GM12878 (cell line): ENCODE measurements around the gene ZNF592. TPM values are rescaled to one million over a fixed set of nuclear protein-coding genes. Genes with fewer than 3 reads are reported as not detected.

ENCODE experiments used
- ATAC-seq: fragments of 200-7000 bp; cut with Tn5 transposase; 3 replicates; pipeline ENCODE4 v1.9.1; 2020; ENCODE audit warnings: mild to moderate bottlenecking, moderate library complexity
- BruUV-seq: library from RNA; stranded (reverse); fragments of 400-500 nt; replicated peaks from 2 replicates; lab custom pipeline; 2021; lab: Mats Ljungman, UMichigan
- CTCF ChIA-PET: fragments of 300-600 bp; sonication (Branson Sonifier 250); formaldehyde crosslinking; extraction: SDS; loops from one replicate; lab custom pipeline; 2021; ENCODE audit warnings: inconsistent platforms; lab: Yijun Ruan, JAX
- POLR2A ChIA-PET: fragments of 350-600 bp; formaldehyde crosslinking; extraction: SDS; loops from one replicate; lab custom pipeline; 2021; ENCODE audit warnings: inconsistent platforms; lab: Charles Lee
- RAD21 ChIA-PET: fragments of 300-600 bp; sonication (Branson Sonifier 250); formaldehyde crosslinking; loops from one replicate; lab custom pipeline; 2023; ENCODE audit warnings: antibody characterized with exemption; ENCODE audit not compliant: unreplicated experiment; lab: Charles Lee
- SMC1A ChIA-PET: fragments of 300-600 bp; sonication (Branson Sonifier 250); formaldehyde crosslinking; loops from one replicate; lab custom pipeline; 2023; ENCODE audit not compliant: unreplicated experiment, uncharacterized antibody; lab: Charles Lee
- DNase-seq: peaks from one replicate; pipeline ENCODE4 v3.0.0-alpha.2; 2011; ENCODE audit warnings: low read depth, low spot score
- FAIRE-seq: peaks from 3 replicates; lab custom pipeline; 2011; peaks lifted over from hg19 to GRCh38; lab: Jason Lieb, UNC
- H2AFZ ChIP-seq: 2 replicates; pipeline ENCODE4 v1.6.0; 2011; ENCODE audit warnings: low read depth, low read length, control low read depth; ENCODE audit not compliant: control insufficient read depth
- H3K27ac ChIP-seq: 2 replicates; pipeline ENCODE4 v1.5.1; 2011; ENCODE audit warnings: control low read depth; ENCODE audit not compliant: control insufficient read depth, insufficient read depth
- H3K27me3 ChIP-seq, 2 experiments: replicated peaks in 1 of 2; 2 replicates each; pipeline versions ENCODE4 v1.6.0 to v1.6.1; 2011; ENCODE audit warnings: low read length in 1 of 2; ENCODE audit not compliant: control insufficient read depth in 2 of 2, insufficient read depth in 2 of 2
- H3K36me3 ChIP-seq, 2 experiments: 2 replicates each; pipeline ENCODE4 v1.5.1; 2011; ENCODE audit warnings: low read length in 1 of 2; ENCODE audit not compliant: control insufficient read depth in 2 of 2, insufficient read depth in 2 of 2
- H3K4me1 ChIP-seq: 2 replicates; pipeline ENCODE4 v1.6.1; 2011; ENCODE audit warnings: mild to moderate bottlenecking, low read length, moderate library complexity, mixed read lengths; ENCODE audit not compliant: control insufficient read depth, insufficient read depth
- H3K4me2 ChIP-seq: 2 replicates; pipeline ENCODE4 v1.6.0; 2011; ENCODE audit warnings: control low read depth; ENCODE audit not compliant: control insufficient read depth, insufficient read depth
- H3K4me3 ChIP-seq: fragments of 200-600 bp; sonication (generic); 2 replicates; pipeline ENCODE4 v1.5.1; 2016
- H3K79me2 ChIP-seq: 2 replicates; pipeline ENCODE4 v1.6.0; 2011; ENCODE audit warnings: low read length; ENCODE audit not compliant: control insufficient read depth, insufficient read depth
- H3K9ac ChIP-seq: 2 replicates; pipeline ENCODE4 v1.8.0; 2011; ENCODE audit warnings: low read length, control low read depth, mixed read lengths; ENCODE audit not compliant: control insufficient read depth, insufficient read depth
- H3K9me3 ChIP-seq: replicated peaks from 3 replicates; pipeline ENCODE4 v1.5.1; 2011; ENCODE audit warnings: mild to moderate bottlenecking, low read length; ENCODE audit not compliant: control insufficient read depth, insufficient read depth
- H4K20me1 ChIP-seq: 2 replicates; pipeline ENCODE4 v1.6.0; 2011; ENCODE audit not compliant: control insufficient read depth, insufficient read depth
- BMI1 ChIP-seq: fragments of 450-650 bp; IDR thresholded peaks from 2 replicates; pipeline ENCODE4 v1.6.1; 2016; ENCODE audit warnings: mild to moderate bottlenecking, moderate library complexity, borderline replicate concordance
- CEBPB ChIP-seq, 2 experiments: fragments of 150-350 bp in 1 of 2; IDR thresholded peaks; 2 replicates each; pipeline ENCODE4 v1.6.1; 2012 to 2014; ENCODE audit warnings: low read depth in 2 of 2, low read length in 2 of 2, borderline replicate concordance in 1 of 2, inconsistent platforms in 1 of 2
- E2F4 ChIP-seq: IDR thresholded peaks from 2 replicates; pipeline ENCODE4 v1.6.1; 2012; ENCODE audit warnings: low read depth, low read length, improper control_type of control experiment
- EGR1 ChIP-seq, 2 experiments: IDR thresholded peaks; 1 replicate in 1 of 2; 2 replicates in 1 of 2; pipeline ENCODE4 v1.6.1; 2011 to 2012; ENCODE audit warnings: low read depth in 2 of 2, low read length in 2 of 2, borderline replicate concordance in 1 of 2, mild to moderate bottlenecking in 1 of 2, moderate library complexity in 1 of 2
- FOXK2 ChIP-seq: fragments of 450-650 bp; IDR thresholded peaks from 2 replicates; pipeline ENCODE4 v1.6.1; 2017; ENCODE audit warnings: mild to moderate bottlenecking, moderate library complexity
- HDAC6 ChIP-seq: fragments of 200-600 bp; sonication (generic); IDR thresholded peaks from one replicate; pipeline ENCODE4 v1.8.0; 2017; ENCODE audit warnings: antibody characterized with exemption; ENCODE audit not compliant: unreplicated experiment
- IRF3 ChIP-seq: fragments of 450-650 bp; IDR thresholded peaks from 2 replicates; pipeline ENCODE4 v1.6.1; 2014; ENCODE audit warnings: mild to moderate bottlenecking
- PAX5 ChIP-seq: IDR thresholded peaks from 2 replicates; pipeline ENCODE4 v1.6.1; 2011; ENCODE audit warnings: low read depth, low read length, borderline replicate concordance
- PKNOX1 ChIP-seq: fragments of 450-650 bp; IDR thresholded peaks from 2 replicates; pipeline ENCODE4 v1.6.1; 2016; ENCODE audit warnings: mild to moderate bottlenecking
- PML ChIP-seq: IDR thresholded peaks from 2 replicates; pipeline ENCODE4 v1.6.1; 2012; ENCODE audit warnings: low read length, inconsistent platforms
- RFX5 ChIP-seq: IDR thresholded peaks from 2 replicates; pipeline ENCODE4 v1.6.1; 2011; ENCODE audit warnings: low read depth, low read length, improper control_type of control experiment
- SUPT20H ChIP-seq: IDR thresholded peaks from 2 replicates; pipeline ENCODE4 v1.6.1; 2011; ENCODE audit warnings: low read depth, mild to moderate bottlenecking, low read length, moderate library complexity, borderline replicate concordance; ENCODE audit not compliant: control insufficient read depth
- SUZ12 ChIP-seq: fragments of 200-600 bp; sonication (generic); IDR thresholded peaks from one replicate; pipeline ENCODE4 v1.6.1; 2018; ENCODE audit warnings: antibody characterized with exemption, mild to moderate bottlenecking; ENCODE audit not compliant: unreplicated experiment
- TCF3 ChIP-seq: IDR thresholded peaks from 2 replicates; pipeline ENCODE4 v1.6.1; 2012; ENCODE audit warnings: low read depth, mild to moderate bottlenecking, low read length, borderline replicate concordance; ENCODE audit not compliant: insufficient read depth
- WGBS: methylation state at CpG from one replicate; pipeline ENCODE4 v1.1.6; 2016; ENCODE audit warnings: low lambda C conversion rate; ENCODE audit not compliant: insufficient replicate concordance, insufficient coverage; ENCODE audit errors: missing lambda C conversion rate; 5-methylcytosine and 5-hydroxymethylcytosine counted together
- in situ Hi-C: fragments of 300-500 bp; cut with MboI; formaldehyde crosslinking; loops from 9 replicates; pipeline ENCODE4 v1.14.3; 2018; ENCODE audit warnings: mixed read lengths
- intact Hi-C: fragments of 100-400 bp; cut with micrococcal nuclease; formaldehyde crosslinking; loops from one replicate; pipeline ENCODE4 v1.14.2; 2022; ENCODE audit not compliant: unreplicated experiment
- polyA plus RNA-seq, 11 experiments: library from polyadenylated mRNA; depleted of rRNA in 4 of 11; unstranded in 6 of 11; stranded (reverse) in 5 of 11; fragments of >200 nt; fragmentation: Nextera tagmentation in 4 of 11; fragmentation: Illumina TruSeq in 1 of 11; extraction: Ambion mirVana in 4 of 11; extraction: Trizol in 1 of 11; gene quantifications; 1 replicate in 1 of 11; 2 replicates in 10 of 11; pipeline versions ENCODE4 v1.2.1 to v1.2.3, GENCODE V29; 2011 to 2016; ENCODE audit warnings: inconsistent platforms in 2 of 11, missing spikeins in 2 of 11, low read depth in 1 of 11
- total RNA-seq, 4 experiments: library from RNA; depleted of rRNA in 3 of 4; stranded (reverse); fragments of >200 nt in 3 of 4; fragmentation: Illumina TruSeq in 1 of 4; extraction: Trizol in 1 of 4; gene quantifications; 2 replicates each; pipeline versions ENCODE4 v1.2.1 to v1.2.3, GENCODE V29; 2013 to 2021

The ZNF592 gene
- total and polyA plus RNA-seq, 10 of the 15 experiments (the other 5 are each of a cell fraction or from before 2014, with no cell fraction given): 0.95 to 23.7 (median 8.6) TPM

- no peaks in the 10 kb centered on the region for H3K4me1 ChIP-seq
- in situ Hi-C loops: no loop called here
- BruUV-seq: no TSS peak
- DNase-seq: no peak
- CTCF ChIA-PET: interaction anchor here (1.0 to 3.4 kb wide), 3 partner anchors 9 to 29 kb away, joined by 3 to 18 read pairs (median 3); no protein-coding TSS in a partner anchor
- no peak overlapping the region for H3K4me2 ChIP-seq
- TF ChIP-seq TCF3: no peak
- TF ChIP-seq SUPT20H: no peak
- WGBS: 100% methylated on average over 1 of the region's 1 CpG
- POLR2A ChIA-PET: no interaction called here
- no peak for ATAC-seq
- H3K27me3 ChIP-seq: peaks cover 2 to 7% of the 10 kb centered on the region in 2 experiments; a peak in 3 of 4 replicates
- no peaks in the 10 kb centered on the region for H3K36me3 ChIP-seq
- no peak overlapping the region for H2AFZ ChIP-seq
- intact Hi-C loops: no loop called here
- RAD21 ChIA-PET: interaction anchor here (0.6 kb wide), 1 partner anchor 17 kb away, joined by 3 read pairs; no protein-coding TSS in a partner anchor
- no peak overlapping the region for H3K4me3 ChIP-seq
- no peaks in the 10 kb centered on the region for H3K79me2 ChIP-seq
- no peak overlapping the region for H3K27ac ChIP-seq
- H3K9ac ChIP-seq: no peak overlapping the region
- H4K20me1 ChIP-seq: no peaks in the 10 kb centered on the region
- H3K9me3 ChIP-seq: no peaks in the 10 kb centered on the region
- no peak for FAIRE-seq
- SMC1A ChIA-PET: interaction anchor here (1.2 to 2.9 kb wide), 3 partner anchors 9 to 12 kb away, joined by 3 to 7 read pairs (median 5); no protein-coding TSS in a partner anchor
These were observed 88.5 kb downstream of the ZNF592 start for GRCh38 chr15:84836844-84837243.

GRCh38 chr15:84839714-84840113 is 91.3 kb downstream of the ZNF592 start:
- intact Hi-C loops: loop anchor here (10.0 kb wide), 1 partner anchor 205 kb away; no protein-coding TSS in a partner anchor
- H4K20me1 ChIP-seq: no peaks in the 10 kb centered on the region
- CTCF ChIA-PET: no interaction called here
- FAIRE-seq (no peak), ATAC-seq (no peak), DNase-seq (no peak)
- SMC1A ChIA-PET: interaction anchor here (1.3 kb wide), 1 partner anchor 13 kb away, joined by 3 read pairs; no protein-coding TSS in a partner anchor
- H3K27ac ChIP-seq: no peak overlapping the region
- H3K9ac ChIP-seq: no peak overlapping the region
- no peak overlapping the region for H3K4me2 ChIP-seq
- peaks cover 0 to 5% of the 10 kb centered on the region in 2 experiments; a peak in 3 of 4 replicates for H3K27me3 ChIP-seq
- H3K9me3 ChIP-seq: no peaks in the 10 kb centered on the region
- no peaks in the 10 kb centered on the region for H3K4me1 ChIP-seq
- WGBS: 82% methylated on average over 23 of the region's 23 CpGs
- H3K4me3 ChIP-seq: no peak overlapping the region
- no TSS peak for BruUV-seq
- POLR2A ChIA-PET: no interaction called here
- H2AFZ ChIP-seq: no peak overlapping the region
- RAD21 ChIA-PET: no interaction called here
- no peaks in the 10 kb centered on the region for H3K79me2 ChIP-seq
- H3K36me3 ChIP-seq: no peaks in the 10 kb centered on the region
- in situ Hi-C loops: no loop called here
- TF ChIP-seq PAX5 (no peak), HDAC6 (no peak), EGR1 (IDR thresholded peaks at IDR 0.05; ENCODE audit: borderline replicate concordance in 1 of 2, low read depth in 2 of 2, low read length in 2 of 2) (no peak), CEBPB (IDR thresholded peaks at IDR 0.05; ENCODE audit: borderline replicate concordance in 1 of 2, low read depth in 2 of 2, low read length in 2 of 2) (no peak), BMI1 (no peak), RFX5 (no peak), SUZ12 (no peak), E2F4 (no peak), IRF3 (no peak), PKNOX1 (no peak), FOXK2 (no peak), PML (no peak)
